Right renal pelvis (tissue), 4 donors: ENCODE measurements around the gene LILRA5. TPM values are rescaled to one million over a fixed set of nuclear protein-coding genes. Genes with fewer than 3 reads are reported as not detected.
"Not testable (repeated sequence)": the region's sequence is repeated elsewhere in the genome, so short reads cannot be mapped to it uniquely, and the experiment has no call there.

Source experiments
- DNase-seq, 4 donors: peaks; one replicate each; pipeline ENCODE4 v3.0.0-alpha.2; 2013; ENCODE audit warnings: low read depth in 4 of 4, low spot score in 3 of 4, missing footprints in 1 of 4
- polyA plus RNA-seq, 4 donors: library from polyadenylated mRNA; unstranded; fragments of 120-200 nt; gene quantifications; one replicate each; pipeline ENCODE4 v1.2.1, GENCODE V29; 2013; ENCODE audit not compliant: insufficient read length in 4 of 4

The LILRA5 gene
- polyA plus RNA-seq, 4 donors: 0.17 to 1.2 (median 0.34) TPM

DNA sequence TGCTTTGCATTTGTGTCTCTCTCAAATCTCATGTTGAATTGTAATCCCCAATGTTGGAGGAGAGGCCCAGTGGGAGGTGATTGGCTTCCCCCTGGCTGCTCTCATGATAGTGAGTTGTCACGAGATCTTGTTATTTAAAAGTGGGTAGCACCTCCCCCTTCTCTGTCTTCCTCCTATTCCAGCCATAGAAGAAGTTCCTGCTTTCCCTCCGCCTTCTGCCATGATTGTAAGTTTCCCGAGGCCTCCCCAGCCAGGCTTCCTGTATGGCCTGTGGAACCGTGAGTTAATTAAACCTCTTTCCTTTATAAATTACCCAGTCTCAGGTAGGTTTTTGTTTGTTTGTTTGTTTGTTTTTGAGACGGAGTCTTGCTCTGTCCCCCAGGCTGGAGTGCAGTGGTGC, 22.2 kb upstream of the LILRA5 start:
- no peak for DNase-seq

DNA sequence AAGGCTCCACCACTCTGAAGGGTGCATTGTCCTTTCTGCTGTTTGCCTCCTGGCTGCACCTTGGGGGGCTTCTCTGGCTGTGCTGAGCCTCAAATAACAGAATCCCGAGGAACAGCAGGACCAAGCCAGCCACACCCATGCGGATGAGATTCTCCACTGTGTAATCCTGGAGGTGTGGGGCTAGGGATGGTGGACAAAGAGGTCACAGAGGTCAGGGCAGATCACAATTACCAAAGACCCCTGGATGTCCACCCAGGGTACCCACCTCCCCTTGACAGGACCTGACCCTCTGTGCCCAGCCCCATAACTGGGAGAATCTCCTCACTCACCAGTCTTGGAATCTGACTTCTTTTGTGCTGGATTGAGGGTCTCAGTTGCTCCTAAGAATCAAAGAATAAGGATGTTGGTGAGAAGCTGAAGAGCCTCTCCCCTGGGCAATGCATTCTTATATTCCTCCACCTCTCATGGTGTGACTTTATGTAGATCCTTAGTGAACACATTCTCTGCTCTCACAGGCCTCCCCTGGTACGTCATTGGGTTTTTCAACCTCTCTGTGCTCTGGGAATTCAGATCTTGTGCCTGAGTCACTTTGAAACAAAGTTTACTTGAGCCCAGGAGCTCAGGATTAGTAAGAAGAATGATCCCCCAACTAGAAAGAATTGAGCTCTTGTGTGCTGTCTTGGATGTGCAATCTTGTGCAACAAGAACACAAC, 20.8 kb upstream of the LILRA5 start:
- no peak for DNase-seq

DNA sequence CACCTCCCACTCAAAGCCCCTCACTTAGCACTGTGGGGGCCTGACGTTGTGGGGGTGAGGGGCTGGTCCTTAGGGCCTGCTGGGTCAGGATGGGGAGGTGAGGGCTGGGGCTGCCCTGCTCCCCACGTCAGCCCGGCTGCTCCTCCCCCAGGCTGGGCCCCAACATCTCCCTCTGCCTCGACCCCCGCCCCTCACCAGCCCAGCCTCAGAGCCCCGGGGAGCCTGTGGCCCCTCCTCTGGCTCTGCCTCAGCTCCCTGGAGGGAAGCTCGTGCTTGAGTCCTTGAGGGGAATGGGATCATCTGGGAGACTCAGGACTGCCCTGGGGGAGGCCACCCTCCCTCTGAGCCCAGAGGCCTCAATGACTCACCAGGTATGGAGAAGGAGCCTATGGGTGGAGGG, 19.2 kb upstream of the LILRA5 start:
- DNase-seq: no peak

DNA sequence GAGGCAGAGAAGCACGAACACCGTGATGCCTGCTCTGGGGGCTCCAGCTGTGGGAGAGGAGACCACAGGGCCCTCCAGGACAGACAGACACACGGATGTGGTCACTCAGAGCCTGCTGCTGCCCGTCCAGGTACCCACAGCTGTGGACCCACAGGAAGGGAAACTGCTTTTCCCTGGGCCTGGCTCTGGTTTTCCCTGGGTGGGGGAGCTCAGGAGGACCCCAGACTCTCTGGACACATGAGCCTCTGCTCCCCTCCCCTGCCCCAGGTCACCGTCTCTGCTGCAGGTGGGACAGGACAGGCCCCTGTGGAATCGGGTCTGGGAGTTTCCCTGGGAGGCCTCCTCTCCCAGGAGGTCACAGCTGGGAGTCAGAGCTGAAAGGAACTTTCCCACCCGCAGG, 18.7 kb upstream of the LILRA5 start:
- DNase-seq: no peak

DNA sequence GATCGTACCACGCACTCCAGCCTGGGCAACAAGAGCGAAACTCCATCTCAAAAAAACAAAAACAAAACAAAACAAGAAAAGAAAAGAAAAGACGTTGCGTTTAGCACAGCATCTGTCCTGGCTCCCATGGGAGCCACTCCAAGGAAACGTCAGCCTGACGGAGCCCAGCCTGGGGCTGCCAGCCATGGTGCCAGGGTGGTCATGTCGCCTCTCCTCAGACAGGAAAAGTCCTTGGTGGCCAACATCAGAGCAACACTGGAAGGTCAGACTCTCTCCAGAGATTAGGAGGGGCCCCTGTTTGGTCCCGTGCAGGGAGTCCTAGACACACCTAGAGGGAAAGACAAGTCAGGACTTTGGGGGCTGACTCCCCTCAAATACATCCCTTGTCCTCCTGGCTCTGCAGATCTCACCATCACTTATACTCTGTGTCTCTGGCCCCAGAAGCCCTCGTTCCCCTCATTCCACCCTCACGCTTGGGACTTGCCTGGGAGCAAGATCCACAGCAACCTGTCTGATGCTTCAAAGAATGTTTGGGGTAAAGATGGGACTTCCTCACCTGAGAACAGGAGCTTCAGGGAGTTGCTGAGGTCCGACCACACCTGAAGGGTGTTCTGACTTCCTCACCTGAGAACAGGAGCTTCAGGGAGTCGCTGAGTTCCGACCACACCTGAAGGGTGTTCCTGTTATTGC, 16.7 kb upstream of the LILRA5 start:
- no peak for DNase-seq

DNA sequence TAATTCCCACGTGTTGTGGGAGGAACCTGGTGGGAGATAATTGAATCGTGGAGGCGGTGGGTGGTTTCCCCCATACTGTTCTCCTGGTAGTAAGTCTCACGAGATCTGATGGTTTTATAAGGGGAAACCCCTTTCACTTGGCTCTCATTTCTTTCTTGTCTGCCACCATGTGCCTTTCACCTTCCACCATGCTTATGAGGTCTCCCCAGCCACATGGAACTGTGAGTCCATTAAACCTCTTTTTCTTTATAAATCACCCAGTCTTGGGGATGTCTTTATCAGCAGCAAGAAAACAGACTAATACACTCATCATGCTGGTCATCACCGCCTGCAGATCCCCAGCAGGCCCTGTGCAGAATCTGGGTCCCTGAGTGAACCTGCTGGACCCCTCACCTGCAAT, 15.8 kb upstream of the LILRA5 start:
- DNase-seq: not testable (repeated sequence)

DNA sequence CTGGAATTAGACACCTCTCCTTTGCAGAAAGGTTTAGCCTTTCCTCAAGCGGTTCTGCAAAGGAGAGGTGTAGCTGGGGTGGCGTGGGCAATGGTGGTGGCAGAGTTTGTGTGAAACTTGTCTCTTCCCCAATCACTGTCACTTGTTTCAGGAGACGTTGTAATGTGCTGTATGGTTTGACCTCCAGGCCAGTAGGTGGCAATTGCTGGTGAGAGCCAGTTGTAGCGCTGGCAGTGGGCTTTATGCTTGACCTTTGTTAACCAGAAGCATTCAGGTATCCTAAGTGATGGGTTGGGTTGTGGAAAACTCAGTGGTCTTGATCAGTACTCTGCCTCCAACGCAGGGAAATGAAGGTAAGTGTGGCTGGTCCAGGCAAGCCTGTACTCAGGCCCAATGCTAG, 12.7 kb upstream of the LILRA5 start:
- no peak for DNase-seq

DNA sequence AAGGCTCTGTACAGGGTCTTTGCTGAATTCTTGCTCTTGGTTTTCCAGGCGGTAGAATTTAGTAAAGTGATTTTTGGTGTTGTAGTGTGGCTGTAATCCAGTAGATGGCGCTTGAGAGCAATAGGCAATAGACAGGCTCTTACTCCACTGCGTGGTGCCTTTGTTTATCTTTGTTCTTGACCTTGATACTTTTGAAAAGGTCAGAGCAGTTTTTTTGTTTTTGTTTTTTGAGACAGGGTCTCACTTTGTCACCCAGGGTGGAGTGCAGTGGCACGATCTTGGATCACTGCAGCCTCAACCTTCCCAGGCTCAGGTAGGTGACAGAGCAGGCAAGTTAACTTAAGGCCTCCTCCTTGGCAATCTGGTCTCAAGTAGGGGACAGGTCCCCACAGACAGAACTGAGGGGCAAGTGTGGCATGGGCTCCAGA, 12.2 kb upstream of the LILRA5 start:
- peak; percentile 10 to 26 (median 20) for DNase-seq

DNA sequence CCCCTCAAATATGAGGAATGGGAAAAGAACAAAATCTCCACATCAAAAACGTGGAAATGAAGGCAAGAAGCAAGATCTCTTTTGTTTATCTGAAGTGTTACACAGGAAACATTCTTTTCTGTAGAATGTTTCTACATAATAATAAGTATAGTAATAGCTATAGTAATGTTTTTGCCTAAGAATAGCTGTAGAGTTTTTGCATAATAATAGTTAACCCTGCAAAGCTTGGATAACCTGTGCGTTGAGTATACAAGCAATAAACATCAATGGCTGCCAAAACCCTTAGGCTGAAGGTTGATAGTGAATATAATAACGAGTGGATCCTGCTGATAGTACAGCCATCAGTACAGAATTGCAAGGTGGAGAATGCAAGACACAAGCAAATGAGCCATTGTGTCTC, 11.1 kb upstream of the LILRA5 start:
- no peak for DNase-seq

DNA sequence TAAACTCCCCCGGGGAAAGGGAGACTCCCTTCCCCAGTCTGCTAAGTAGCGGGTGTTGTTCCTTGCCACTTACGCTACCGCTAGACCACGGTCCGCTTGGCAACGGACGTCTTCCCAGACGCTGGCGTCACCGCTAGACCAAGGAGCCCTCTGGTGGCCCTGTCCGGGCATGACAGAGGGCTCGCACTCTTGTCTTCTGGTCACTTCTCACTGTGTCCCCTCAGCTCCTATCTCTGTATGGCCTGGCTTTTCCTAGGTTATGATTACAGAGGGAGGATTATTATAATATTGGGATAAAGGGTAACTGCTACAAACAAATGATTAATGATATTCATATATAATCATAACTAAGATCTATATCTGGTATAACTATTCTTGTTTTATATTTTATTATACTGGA, 10.0 kb upstream of the LILRA5 start:
- DNase-seq: not testable (repeated sequence)

DNA sequence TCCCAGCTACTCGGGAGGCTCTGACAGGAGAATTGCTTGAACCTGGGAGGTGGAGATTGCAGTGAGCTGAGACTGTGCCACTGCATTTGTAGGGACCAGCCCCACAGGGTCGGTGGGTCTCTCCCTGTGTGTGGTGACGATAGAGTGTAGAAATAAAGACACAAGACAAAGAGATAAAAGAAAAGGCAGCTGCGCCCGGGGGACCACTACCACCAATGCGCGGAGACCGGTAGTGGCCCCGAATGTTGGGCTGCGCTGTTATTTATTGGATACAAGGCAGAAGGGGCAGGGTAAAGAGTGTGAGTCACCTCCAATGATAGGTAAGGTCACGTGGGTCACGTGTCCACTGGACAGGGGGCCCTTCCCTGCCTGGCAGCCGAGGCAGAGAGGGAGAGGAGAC, 9.3 kb upstream of the LILRA5 start:
- not testable (repeated sequence) for DNase-seq

DNA sequence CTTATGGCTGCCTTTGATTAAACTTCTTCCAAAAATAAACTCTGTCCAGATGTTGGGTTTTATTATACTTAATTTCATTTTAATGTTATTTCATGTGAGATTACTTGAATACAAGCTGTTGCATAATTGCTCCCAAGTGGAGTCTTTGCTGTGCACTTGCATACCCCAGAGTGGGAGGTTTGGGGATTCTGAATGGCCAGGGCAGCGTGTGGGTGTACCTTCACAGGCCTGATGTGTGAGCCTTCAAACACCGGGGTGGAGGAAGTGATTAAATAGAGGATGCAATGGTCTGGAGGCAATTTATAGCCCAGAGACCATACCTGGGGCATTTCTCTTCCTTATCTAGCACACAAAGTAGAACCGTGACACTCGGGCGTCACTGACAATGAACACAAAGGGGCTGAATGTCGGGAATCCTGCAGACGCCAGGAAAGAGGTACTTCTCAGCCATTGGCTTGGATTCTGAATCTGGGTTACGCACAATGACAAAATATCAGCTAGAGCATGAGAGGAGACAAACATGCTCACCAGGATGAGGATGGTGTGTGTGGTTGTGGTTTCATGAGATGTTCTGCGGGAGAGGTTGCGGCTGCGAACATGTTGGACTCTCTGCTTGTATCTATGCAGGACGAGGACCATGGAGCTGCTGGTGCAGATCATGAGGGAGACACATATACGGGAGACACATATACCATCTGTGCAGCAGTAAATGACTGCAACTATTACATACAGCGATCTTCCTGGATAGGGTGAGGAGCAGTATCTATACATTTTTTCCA, 7.1 kb upstream of the LILRA5 start:
- no peak for DNase-seq

DNA sequence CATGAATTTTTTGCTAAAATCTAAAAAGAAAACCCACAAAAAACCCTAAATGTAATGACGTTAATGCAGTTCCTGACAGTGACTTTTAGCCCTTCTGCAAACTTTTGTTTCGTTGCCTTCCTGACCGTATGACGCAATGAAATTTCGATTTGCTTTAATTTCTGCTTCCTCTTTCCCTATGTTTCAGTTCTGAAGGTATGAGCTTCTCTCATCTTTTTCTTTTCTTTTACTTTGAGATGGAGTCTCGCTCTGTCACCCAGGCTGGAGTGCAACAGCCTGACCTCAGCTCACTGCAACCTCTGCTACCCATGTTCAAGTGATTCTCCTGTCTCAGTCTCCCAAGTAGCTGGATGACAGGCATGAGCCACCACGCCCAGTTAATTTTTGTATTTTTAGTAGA, 6.1 kb upstream of the LILRA5 start:
- no peak for DNase-seq

DNA sequence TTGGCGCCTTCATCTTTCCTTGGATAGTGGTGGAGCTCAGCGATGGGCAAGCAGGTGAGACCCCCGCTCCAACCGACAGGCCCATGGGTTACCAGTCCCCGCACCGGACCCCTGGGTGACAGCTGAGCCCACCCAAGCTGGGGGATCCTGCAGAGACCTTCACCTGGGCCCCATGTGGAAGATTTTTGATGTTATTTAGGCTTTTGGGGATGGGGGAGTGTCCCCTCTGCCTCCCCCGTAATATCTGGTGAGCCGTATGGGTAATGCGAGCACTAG, 4.9 kb upstream of the LILRA5 start:
- DNase-seq: no peak

DNA sequence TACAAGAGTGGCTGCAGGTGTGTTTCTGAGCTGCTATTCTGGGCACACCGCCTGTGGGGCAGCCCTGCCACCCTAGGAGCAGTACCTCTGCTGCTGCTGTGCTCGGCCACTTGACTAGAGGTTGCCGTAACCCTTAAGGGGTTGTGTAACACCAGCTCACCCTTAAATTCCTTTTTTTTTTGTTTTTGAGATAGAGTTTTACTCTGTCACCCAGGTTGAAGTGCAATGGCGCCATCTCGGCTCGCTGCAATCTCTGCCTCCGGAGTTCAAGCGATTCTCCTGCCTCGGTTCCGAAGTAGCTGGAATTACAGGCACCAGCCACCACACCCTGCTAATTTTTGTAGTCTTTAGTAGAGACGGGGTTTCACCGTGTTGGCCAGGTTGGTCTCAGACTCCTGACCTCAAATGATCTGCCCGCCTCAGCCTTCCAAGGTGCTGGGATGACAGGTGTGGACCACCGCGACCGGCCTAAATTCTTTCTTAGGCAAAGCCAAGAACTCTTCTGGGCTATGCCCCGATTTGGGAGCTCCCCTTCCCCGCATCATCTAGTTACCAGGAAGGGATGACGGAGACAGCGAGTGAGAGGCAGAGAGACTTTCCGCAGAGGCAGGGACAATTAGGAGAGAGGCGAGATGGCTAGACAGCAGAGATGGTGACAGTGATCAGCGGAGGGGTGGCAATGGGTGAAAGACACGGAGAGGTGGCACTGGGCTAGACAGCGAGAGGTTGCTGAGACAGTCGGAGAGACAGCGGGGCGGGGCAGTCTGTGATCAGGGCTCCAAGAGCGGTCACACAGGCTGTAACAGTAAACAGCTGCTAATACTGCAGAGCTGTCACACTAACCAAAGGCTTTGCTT, 4.4 kb upstream of the LILRA5 start:
- no peak for DNase-seq

DNA sequence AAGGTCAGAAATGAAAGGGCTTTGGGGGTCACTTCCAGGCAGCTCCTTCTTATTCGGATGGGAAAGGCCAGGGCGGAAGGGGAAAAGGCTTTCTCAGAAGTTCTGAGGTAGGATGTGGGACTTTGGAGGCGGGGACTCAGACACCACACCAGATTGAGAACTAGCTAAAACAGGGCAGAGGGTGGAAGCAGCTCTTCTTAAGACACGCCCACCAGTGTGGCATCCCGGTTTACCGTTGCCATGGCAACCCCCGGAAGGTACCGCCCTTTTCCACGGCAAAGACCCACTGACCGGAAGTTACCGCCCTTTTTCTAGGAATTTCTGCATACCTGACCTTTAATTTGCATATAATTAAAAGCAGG, 3.8 kb upstream of the LILRA5 start:
- no peak for DNase-seq

DNA sequence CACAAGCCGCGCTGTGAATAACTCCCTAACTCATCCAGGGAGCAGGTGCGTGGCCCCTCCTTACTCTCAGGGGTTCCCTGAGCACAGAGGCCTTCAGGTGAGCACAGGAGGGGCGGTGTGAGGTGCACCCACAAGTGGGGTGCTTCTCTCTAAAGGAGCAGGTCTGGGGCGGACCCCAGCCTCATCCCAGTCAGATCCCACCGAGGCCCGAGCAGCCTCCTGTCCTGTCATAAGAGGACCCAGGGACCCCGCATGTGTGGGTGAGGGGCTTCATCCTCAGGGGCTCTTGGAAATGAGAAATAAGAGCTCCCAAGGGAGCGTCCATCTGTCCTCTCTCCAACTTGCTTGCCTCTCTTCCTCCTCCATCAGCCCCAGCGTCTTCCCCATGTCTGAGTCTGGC, 3.0 kb upstream of the LILRA5 start:
- no peak for DNase-seq

DNA sequence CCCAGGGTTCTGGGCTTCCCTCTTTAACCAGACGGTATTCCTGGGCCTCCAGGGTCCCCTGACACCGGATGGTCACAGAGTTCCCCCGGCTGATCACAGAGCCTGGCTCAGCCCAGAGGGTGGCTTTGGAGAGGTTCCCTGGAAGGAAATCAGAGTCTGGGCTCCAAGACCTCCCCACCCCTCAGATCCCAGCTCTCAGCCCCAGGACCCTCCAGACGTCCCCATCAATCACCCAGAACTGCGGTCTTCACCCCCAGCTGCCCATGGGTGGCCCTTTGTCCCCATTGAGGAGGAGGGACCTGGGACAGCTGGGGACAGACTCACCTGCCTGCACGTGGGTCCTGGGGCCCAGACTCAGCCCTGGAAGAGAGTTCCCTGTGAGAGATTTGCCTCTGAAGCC, 955 bp downstream of the LILRA5 start:
- no peak for DNase-seq

DNA sequence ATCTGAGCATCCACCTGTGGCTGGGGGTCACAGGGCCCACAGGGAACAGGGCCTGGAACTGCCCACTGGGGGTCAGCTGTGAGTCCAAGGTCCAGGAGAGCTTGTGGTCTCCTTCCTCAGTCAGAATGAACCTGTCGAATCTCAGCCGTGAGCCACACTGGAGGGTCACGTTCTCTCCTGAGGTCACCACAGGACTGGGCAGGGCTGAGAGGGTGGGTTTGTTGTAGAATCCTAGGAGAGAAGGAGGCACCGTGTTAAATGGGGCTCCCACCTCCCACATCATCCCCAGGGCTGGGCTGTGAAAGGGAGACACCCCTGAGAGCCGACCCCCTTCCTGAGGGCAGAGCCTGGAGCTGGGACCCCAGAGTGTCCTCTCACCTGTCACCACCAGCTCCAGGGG, 1.5 kb downstream of the LILRA5 start:
- DNase-seq: no peak

DNA sequence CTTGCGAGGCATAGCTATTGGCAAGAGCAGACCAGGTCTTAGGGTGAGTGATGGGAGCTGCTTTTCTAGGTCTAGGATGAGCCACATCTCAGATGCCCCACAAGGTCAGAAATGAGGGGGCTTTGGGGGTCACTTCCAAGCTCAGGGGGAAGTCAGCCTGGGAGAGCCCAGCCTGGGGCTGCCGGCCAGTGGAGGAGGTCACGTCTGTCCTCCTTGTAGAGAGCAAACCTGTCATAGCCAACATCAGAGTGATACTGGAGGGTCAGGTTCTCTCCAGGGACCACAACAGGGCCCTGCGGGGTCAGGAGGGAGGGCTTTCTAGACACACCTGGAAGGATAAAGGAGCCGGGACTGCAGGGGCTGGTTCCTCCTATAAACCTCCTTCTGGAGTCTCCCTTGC, 2.4 kb downstream of the LILRA5 start:
- DNase-seq: no peak

DNA sequence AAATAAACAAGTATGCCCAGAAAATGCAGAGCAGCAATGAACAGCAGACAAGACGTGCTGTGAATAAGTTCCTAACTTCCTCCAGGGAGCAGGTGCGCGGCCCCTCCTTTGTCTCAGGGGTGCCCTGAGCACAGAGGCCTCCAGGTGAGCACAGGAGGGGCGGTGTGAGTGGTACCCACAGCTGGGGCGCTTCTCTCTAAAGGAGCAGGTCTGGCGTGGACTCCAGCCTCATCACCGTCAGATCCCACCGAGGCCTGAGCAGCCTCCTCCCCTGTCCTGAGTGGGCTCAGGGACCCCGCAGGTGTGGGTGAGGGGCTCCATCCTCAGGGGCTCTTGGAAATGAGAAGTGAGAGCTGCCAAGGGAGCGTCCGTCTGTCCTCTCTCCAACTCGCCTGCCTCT, 3.2 kb downstream of the LILRA5 start:
- no peak for DNase-seq
